Measurements from ENCODE around the gene RNF115. TPM values are rescaled to one million over a fixed set of nuclear protein-coding genes. Genes with fewer than 3 reads are reported as not detected.

RNF115 gene
- total and polyA plus RNA-seq, 2 of the 4 experiments (the other 2 are of a cell fraction) = 13.5 to 22.9 TPM

DNA sequence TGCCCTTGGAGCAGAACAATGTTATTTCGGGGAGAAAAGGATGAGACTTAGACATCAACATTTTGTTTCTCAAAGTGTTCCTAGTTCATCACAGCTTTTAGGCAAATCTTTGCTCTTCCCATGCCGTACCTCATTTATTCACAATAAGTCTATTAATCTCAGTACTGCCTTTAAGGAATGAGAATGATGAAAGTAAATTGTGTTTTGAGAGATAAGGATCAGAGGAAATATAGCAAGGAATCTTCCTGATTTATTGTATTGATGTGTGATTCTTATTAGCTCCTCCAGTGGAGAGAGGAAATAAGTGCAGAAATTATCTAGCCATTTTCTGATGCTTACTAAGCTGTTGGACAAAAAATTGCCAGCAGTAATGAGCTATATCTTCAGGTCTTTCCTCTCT is 2.1 kb upstream of the RNF115 start:
- no peak overlapping the region for H3K4me3 ChIP-seq (ENCODE audit: insufficient read depth, low read depth, low read length)
- peak overlapping the region; percentile 44; the same call in 1 of the 2 replicates for H3K4me2 ChIP-seq (ENCODE audit: low read depth, low read length)
- POLR2A ChIA-PET (ENCODE audit: unreplicated experiment) = interaction anchor here (0.7 kb wide), 1 partner anchor 9 kb away, joined by 3 read pairs; no protein-coding TSS in a partner anchor

More for the DNA sequence above, 2.1 kb upstream of the RNF115 start:
- in situ Hi-C loops (cut with MboI; ENCODE audit: low sequenced_read_pairs) = no loop called here
- Histone ChIP-seq H3K27me3 (ENCODE audit: control insufficient read depth, insufficient read depth, low read length) (no peaks in the 10 kb centered on the region), H2AK9ac (replicated peaks; ENCODE audit: low read depth, low read length, poor library complexity) (no peak overlapping the region), H3K36me3 (ENCODE audit: control insufficient read depth, insufficient read depth, low read length) (peaks cover 26% of the 10 kb centered on the region), H3K79me1 (ENCODE audit: low read depth in 1 of 2, low read length in 2 of 2) (peaks cover 28 to 51% of the 10 kb centered on the region in 2 experiments), H4K20me1 (ENCODE audit: insufficient read depth, low read length) (no peaks in the 10 kb centered on the region), H3K56ac (ENCODE audit: extremely low read depth, insufficient read depth, low read length) (no peak overlapping the region), H2AFZ (replicated peaks; ENCODE audit: low read length, poor library complexity) (no peak overlapping the region), H3K4me1 (ENCODE audit: control insufficient read depth, insufficient read depth, low read length) (0 out of 2 replicates have a peak, but pooled peaks cover 2% of the 10 kb centered on the region), H2BK20ac (ENCODE audit: low read depth, low read length) (no peak overlapping the region), H3K14ac (replicated peaks; ENCODE audit: low read depth, low read length) (no peak overlapping the region), H3K9ac (ENCODE audit: low read depth, low read length) (no peak overlapping the region), H3K18ac (ENCODE audit: low read depth, low read length) (no peak overlapping the region), H3K27ac (ENCODE audit: insufficient read depth, low read length) (no peak overlapping the region), H3K23ac (ENCODE audit: low read depth, low read length) (peak overlapping the region; percentile 6; the same call in 1 of the 2 replicates), H3K9me3 (ENCODE audit: control insufficient read depth, insufficient read depth, low read length) (no peaks in the 10 kb centered on the region), H2AK5ac (ENCODE audit: low read depth, low read length) (no peak overlapping the region), H3K9me1 (ENCODE audit: insufficient read depth, low read length) (peaks cover 6% of the 10 kb centered on the region), H4K5ac (ENCODE audit: low read depth, low read length) (no peak overlapping the region), H2BK15ac (ENCODE audit: low read depth, low read length) (no peak overlapping the region), H4K91ac (ENCODE audit: insufficient read depth, low read depth, low read length) (no peak overlapping the region), H2BK5ac (ENCODE audit: low read depth, low read length, poor library complexity, severe bottlenecking) (no peak overlapping the region), H3K4ac (ENCODE audit: low read depth, low read length) (no peak overlapping the region), H2BK120ac (ENCODE audit: low read depth, low read length) (no peak overlapping the region), H4K8ac (ENCODE audit: low read depth in 2 of 2, low read length in 2 of 2) (no peak overlapping the region)
- intact Hi-C loops (cut with micrococcal nuclease) = loop anchor here (10.0 kb wide), 1 partner anchor 101 kb away; no protein-coding TSS in a partner anchor
- no TSS peak for BruUV-seq (replicated peaks)
- no peak for DNase-seq
- TF ChIP-seq CEBPB (IDR thresholded peaks at IDR 0.05; ENCODE audit: low read depth, low read length) (no peak), MAZ (IDR thresholded peaks at IDR 0.05; ENCODE audit: borderline replicate concordance, low read depth, low read length) (no peak), POLR2A (IDR thresholded peaks at IDR 0.05; ENCODE audit: low read depth, low read length) (no peak), NFE2L2 (IDR thresholded peaks at IDR 0.05; ENCODE audit: low read depth, low read length) (no peak), RAD21 (IDR thresholded peaks at IDR 0.05; ENCODE audit: low read length) (no peak), MAFK (IDR thresholded peaks at IDR 0.05; ENCODE audit: low read depth, low read length) (no peak), RFX5 (IDR thresholded peaks at IDR 0.05; ENCODE audit: low read depth, low read length) (no peak)
- TF ChIP-seq, protein P1, sequence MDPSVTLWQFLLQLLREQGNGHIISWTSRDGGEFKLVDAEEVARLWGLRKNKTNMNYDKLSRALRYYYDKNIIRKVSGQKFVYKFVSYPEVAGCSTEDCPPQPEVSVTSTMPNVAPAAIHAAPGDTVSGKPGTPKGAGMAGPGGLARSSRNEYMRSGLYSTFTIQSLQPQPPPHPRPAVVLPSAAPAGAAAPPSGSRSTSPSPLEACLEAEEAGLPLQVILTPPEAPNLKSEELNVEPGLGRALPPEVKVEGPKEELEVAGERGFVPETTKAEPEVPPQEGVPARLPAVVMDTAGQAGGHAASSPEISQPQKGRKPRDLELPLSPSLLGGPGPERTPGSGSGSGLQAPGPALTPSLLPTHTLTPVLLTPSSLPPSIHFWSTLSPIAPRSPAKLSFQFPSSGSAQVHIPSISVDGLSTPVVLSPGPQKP (IDR thresholded peaks at IDR 0.05; ENCODE audit: borderline replicate concordance, low read depth, low read length) = no peak
- TF ChIP-seq, protein P2, sequence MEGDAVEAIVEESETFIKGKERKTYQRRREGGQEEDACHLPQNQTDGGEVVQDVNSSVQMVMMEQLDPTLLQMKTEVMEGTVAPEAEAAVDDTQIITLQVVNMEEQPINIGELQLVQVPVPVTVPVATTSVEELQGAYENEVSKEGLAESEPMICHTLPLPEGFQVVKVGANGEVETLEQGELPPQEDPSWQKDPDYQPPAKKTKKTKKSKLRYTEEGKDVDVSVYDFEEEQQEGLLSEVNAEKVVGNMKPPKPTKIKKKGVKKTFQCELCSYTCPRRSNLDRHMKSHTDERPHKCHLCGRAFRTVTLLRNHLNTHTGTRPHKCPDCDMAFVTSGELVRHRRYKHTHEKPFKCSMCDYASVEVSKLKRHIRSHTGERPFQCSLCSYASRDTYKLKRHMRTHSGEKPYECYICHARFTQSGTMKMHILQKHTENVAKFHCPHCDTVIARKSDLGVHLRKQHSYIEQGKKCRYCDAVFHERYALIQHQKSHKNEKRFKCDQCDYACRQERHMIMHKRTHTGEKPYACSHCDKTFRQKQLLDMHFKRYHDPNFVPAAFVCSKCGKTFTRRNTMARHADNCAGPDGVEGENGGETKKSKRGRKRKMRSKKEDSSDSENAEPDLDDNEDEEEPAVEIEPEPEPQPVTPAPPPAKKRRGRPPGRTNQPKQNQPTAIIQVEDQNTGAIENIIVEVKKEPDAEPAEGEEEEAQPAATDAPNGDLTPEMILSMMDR (conservative IDR thresholded peaks at IDR 0.05; ENCODE audit: low read depth, low read length) = no peak
- no peak for ATAC-seq (ENCODE audit: low read depth)
- dilution Hi-C loops (cut with HindIII; ENCODE audit: low sequenced_read_pairs, unreplicated experiment) = no loop called here
- no CpG with 5 or more reads among the region's 2 CpGs for WGBS, 2 experiments (ENCODE audit: extremely low coverage in 2 of 2, insufficient read length in 1 of 2)
- CTCF ChIA-PET = interaction anchor here (1.6 kb wide), 1 partner anchor 13 kb away, joined by 3 read pairs; no protein-coding TSS in a partner anchor

All from IMR-90 (cell line).